Astrocyte (in vitro differentiated cells and primary cell): ENCODE data around the gene MSRB2.

Experiments used
- EZH2 ChIP-seq: IDR thresholded peaks from 2 replicates; pipeline ENCODE4 v1.6.1; 2012; ENCODE audit warnings: mild to moderate bottlenecking, low read length, inconsistent platforms; ENCODE audit not compliant: insufficient read depth
- TF ChIP-seq, protein P1 (sequence below): IDR thresholded peaks from 2 replicates; pipeline ENCODE4 v1.5.1; 2011; ENCODE audit warnings: low read depth, mild to moderate bottlenecking, inconsistent platforms, low read length, moderate library complexity; ENCODE audit not compliant: insufficient read depth

DNA sequence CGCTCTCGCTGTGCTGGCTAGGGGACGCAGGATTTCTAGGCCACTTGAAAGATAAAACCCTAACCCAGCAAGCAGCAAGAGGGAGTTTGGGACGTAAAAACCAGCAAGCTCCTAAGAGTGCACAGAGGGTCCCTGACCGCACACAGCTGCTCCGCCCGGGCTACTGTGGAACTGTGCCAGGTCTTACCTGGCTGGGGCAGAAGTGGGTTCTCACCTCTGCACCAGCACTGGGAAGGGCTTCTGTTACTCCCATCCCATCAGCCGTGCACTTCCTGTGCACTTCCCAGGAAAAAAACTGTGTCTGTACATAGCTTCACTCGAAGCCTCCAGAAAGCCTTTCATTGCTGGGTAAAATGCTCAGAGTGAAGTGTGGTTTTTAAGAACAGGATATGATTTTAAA, 50.9 kb downstream of the MSRB2 start:
- TF ChIP-seq, protein P1, sequence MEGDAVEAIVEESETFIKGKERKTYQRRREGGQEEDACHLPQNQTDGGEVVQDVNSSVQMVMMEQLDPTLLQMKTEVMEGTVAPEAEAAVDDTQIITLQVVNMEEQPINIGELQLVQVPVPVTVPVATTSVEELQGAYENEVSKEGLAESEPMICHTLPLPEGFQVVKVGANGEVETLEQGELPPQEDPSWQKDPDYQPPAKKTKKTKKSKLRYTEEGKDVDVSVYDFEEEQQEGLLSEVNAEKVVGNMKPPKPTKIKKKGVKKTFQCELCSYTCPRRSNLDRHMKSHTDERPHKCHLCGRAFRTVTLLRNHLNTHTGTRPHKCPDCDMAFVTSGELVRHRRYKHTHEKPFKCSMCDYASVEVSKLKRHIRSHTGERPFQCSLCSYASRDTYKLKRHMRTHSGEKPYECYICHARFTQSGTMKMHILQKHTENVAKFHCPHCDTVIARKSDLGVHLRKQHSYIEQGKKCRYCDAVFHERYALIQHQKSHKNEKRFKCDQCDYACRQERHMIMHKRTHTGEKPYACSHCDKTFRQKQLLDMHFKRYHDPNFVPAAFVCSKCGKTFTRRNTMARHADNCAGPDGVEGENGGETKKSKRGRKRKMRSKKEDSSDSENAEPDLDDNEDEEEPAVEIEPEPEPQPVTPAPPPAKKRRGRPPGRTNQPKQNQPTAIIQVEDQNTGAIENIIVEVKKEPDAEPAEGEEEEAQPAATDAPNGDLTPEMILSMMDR = no peak
- TF ChIP-seq EZH2 = no peak
